GM04504 (cell line): ENCODE measurements around the gene CP.

ENCODE experiments used
- DNase-seq: peaks from one replicate; pipeline ENCODE4 v3.0.0-alpha.2; 2012; ENCODE audit warnings: low read depth

The CP gene

GRCh38 chr3:149122721-149123578 is 98.7 kb downstream of the CP start:
- DNase-seq = no peak
